ENCODE measurements around the gene TMEM219. TPM values are rescaled to one million over a fixed set of nuclear protein-coding genes. Genes with fewer than 3 reads are reported as not detected.

TMEM219 gene
- total and polyA plus RNA-seq, 2 of the 8 experiments (the other 6 are each of a cell fraction or from before 2014, with no cell fraction given), result 60.2 to 116 TPM

DNA sequence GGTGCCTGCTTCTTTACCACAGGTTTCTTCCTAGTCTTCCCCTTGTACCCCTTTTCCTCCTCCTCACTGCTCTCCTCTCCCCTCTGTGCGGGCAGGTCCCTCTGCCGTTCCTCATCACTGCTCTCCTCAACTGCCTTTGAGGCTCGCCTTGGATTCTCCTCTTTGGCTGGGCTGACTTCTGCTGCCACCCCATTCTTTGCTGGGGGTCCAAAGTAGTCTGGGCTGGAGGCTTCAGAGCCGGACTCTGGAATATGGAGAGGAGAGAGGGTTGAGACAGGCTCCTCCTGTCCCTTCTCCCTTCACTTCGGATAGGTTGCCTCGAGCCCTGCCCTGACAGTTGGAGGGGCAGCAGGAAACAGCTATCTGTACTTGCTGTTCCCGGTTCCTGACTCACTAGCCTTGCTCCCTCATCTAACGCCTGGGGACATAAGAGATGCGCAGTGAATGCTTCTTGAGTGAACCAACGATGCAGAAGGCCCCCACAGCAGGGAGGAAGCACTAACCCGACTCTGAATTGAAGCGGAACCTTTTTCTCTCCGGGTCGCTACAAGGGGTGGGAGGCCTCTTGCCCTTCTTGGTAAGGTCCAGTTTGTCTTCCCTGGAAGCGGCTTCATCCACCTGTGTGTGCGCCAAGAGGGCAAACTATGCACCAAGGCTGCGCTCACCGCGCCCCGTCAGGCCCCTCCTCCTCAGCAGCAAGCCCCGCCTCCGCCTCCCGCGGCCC lies 32.9 kb downstream of the TMEM219 start:
- peak overlapping the region; percentile 88; the same call in 1 of the 2 replicates for H3K18ac ChIP-seq (ENCODE audit: extremely low read depth, low read length)
- H3K4me1 ChIP-seq (replicated peaks in 1 of 4; ENCODE audit: control insufficient read depth in 3 of 4, insufficient read depth in 4 of 4, low read length in 3 of 4), result peaks cover 0 to 8% (median 3%) of the 10 kb centered on the region in 4 experiments; a peak in 4 of 7 replicates
- H4K5ac ChIP-seq (ENCODE audit: insufficient read length, low read depth, low read length), result no peak overlapping the region
- H3K79me1 ChIP-seq (ENCODE audit: low read depth, low read length), result peaks cover 3% of the 10 kb centered on the region; the same call in 1 of the 2 replicates
- H2BK5ac ChIP-seq (ENCODE audit: low read depth, low read length), result peak overlapping the region; percentile 81
- H4K91ac ChIP-seq (replicated peaks; ENCODE audit: insufficient read length, low read length), result no peak overlapping the region
- ChIA-PET POLR2A (ENCODE audit: partially characterized antibody) (interaction anchor here (0.8 to 5.5 kb wide), 20 partner anchors 11 to 285 kb away, joined by 3 to 34 read pairs (median 5); partner anchors contain the start of genes ALDOA, ASPHD1, C16orf92 and CDIPT), CTCF (ENCODE audit: partially characterized antibody) (interaction anchor here (1.0 to 2.5 kb wide), 3 partner anchors 9 to 37 kb away, joined by 3 to 9 read pairs (median 9); partner anchors contain the start of genes C16orf92 and TLCD3B)
- H4K20me1 ChIP-seq (replicated peaks in 1 of 2; ENCODE audit: control insufficient read depth in 1 of 2, insufficient read depth in 2 of 2, low read length in 2 of 2), result peaks cover 0 to 1% of the 10 kb centered on the region in 2 experiments
- no peak overlapping the region for H3K23ac ChIP-seq (ENCODE audit: insufficient read length)
- no peaks in the 10 kb centered on the region for H3K9me3 ChIP-seq (ENCODE audit: insufficient read depth in 2 of 2, low read depth in 1 of 2, low read length in 1 of 2)
- no peak overlapping the region for H3K14ac ChIP-seq (ENCODE audit: insufficient read length)
- H3K4ac ChIP-seq (replicated peaks; ENCODE audit: insufficient read length, low read depth, low read length), result no peak overlapping the region
- 29% methylated on average over 22 of the region's 24 CpGs; no CpG with 5 or more reads in 1 of the 2 experiments for WGBS, 2 experiments (ENCODE audit: extremely low coverage in 1 of 2, insufficient coverage in 1 of 2, insufficient read length in 1 of 2, insufficient replicate concordance in 2 of 2, low coverage in 1 of 2, low lambda C conversion rate in 2 of 2, missing lambda C conversion rate in 1 of 2)
- peaks cover 9% of the 10 kb centered on the region; the same call in 1 of the 2 replicates for H3K23me2 ChIP-seq (ENCODE audit: low read depth, low read length)
- peak overlapping the region; percentile 78 to 92 for H3K4me2 ChIP-seq (ENCODE audit: insufficient read depth in 1 of 2, low read depth in 2 of 2, low read length in 2 of 2)
- peaks cover 0 to 7% of the 10 kb centered on the region in 2 experiments; a peak in 1 of 4 replicates for H3K79me2 ChIP-seq (ENCODE audit: control insufficient read depth in 1 of 2, insufficient read depth in 2 of 2, low read length in 2 of 2)
- H2BK120ac ChIP-seq (replicated peaks; ENCODE audit: low read depth, low read length), result no peak overlapping the region
- peak overlapping the region; percentile 92; the same call in 1 of the 2 replicates for H4K8ac ChIP-seq (ENCODE audit: extremely low read depth, insufficient read depth, low read length)
- peak overlapping the region; percentile 44; the same call in 1 of the 2 replicates for H2AK5ac ChIP-seq (ENCODE audit: low read depth, low read length)
- no peak overlapping the region for H2BK12ac ChIP-seq (ENCODE audit: low read depth, low read length)
- H3K27ac ChIP-seq (ENCODE audit: low read depth, low read length), result peak overlapping the region; percentile 86
- H2BK15ac ChIP-seq (ENCODE audit: low read length), result no peak overlapping the region
- H2AFZ ChIP-seq (ENCODE audit: low read length), result peak overlapping the region; percentile 36; the same call in 1 of the 2 replicates
- H3K36me3 ChIP-seq (ENCODE audit: control insufficient read depth in 2 of 4, insufficient read depth in 4 of 4, low read length in 3 of 4), result peaks cover 0 to 18% (median 3%) of the 10 kb centered on the region in 4 experiments; a peak in 6 of 8 replicates
- H3K56ac ChIP-seq (replicated peaks; ENCODE audit: insufficient read length, low read depth, low read length), result no peak overlapping the region
- H2BK20ac ChIP-seq (ENCODE audit: low read length), result no peak overlapping the region
- peak overlapping the region in 3 of 4 experiments; percentile 6 to 81 (median 74); a peak in 5 of 7 replicates for H3K9ac ChIP-seq (replicated peaks in 1 of 4; ENCODE audit: extremely low read depth in 1 of 4, low read depth in 3 of 4, low read length in 3 of 4)
- no peaks in the 10 kb centered on the region for H3K27me3 ChIP-seq (replicated peaks in 1 of 4; ENCODE audit: control insufficient read depth in 3 of 4, extremely low read depth in 1 of 4, insufficient read depth in 3 of 4, low read length in 3 of 4)
- DNase-seq (ENCODE audit: low read depth in 1 of 2, low spot score in 2 of 2) (peak in 1 of 2 experiments; percentile 90), FAIRE-seq (no peak)
- no peak for TF ChIP-seq BACH1 (IDR thresholded peaks at IDR 0.05; ENCODE audit: low read length)
- TF ChIP-seq SIN3A (conservative IDR thresholded peaks at IDR 0.05 in 1 of 2, IDR thresholded peaks at IDR 0.05 in 1 of 2; ENCODE audit: low read depth in 1 of 2, low read length in 2 of 2), result 0 out of 4 replicates have a peak, but pooled peaks of 1 of the 2 experiments have one; percentile 4
- H3K4me3 ChIP-seq (ENCODE audit: extremely low read depth in 1 of 4, insufficient read depth in 2 of 4, low read depth in 3 of 4, low read length in 4 of 4), result peak overlapping the region; percentile 75 to 91 (median 80)

Measured in H1 (cell line).